Hepatocyte (in vitro differentiated cells): ENCODE data around the gene STATH. TPM values are rescaled to one million over a fixed set of nuclear protein-coding genes. Genes with fewer than 3 reads are reported as not detected.

Experiments
- DNase-seq: peaks from one replicate; pipeline ENCODE4 v3.0.0-alpha.2; 2016; ENCODE audit warnings: low spot score
- H2AFZ ChIP-seq: fragments of 200-600 bp; sonication (generic); 2 replicates; pipeline ENCODE4 v1.6.0; 2016; ENCODE audit warnings: antibody characterized with exemption, mild to moderate bottlenecking
- H3K27ac ChIP-seq: fragments of 200-600 bp; sonication (generic); 2 replicates; pipeline ENCODE4 v1.5.1; 2016; ENCODE audit warnings: mild to moderate bottlenecking
- H3K27me3 ChIP-seq: fragments of 200-600 bp; sonication (generic); 2 replicates; pipeline ENCODE4 v1.6.1; 2016
- H3K36me3 ChIP-seq: fragments of 200-600 bp; sonication (generic); replicated peaks from 2 replicates; pipeline ENCODE4 v1.5.1; 2016; ENCODE audit warnings: low read depth; ENCODE audit not compliant: insufficient read depth
- H3K4me1 ChIP-seq: fragments of 200-600 bp; sonication (generic); 2 replicates; pipeline ENCODE4 v1.5.1; 2016; ENCODE audit warnings: mild to moderate bottlenecking, moderate library complexity; ENCODE audit not compliant: insufficient read depth
- H3K4me2 ChIP-seq: fragments of 200-600 bp; sonication (generic); 2 replicates; pipeline ENCODE4 v1.6.0; 2016
- H3K4me3 ChIP-seq: fragments of 200-600 bp; sonication (generic); 2 replicates; pipeline ENCODE4 v1.5.1; 2016; ENCODE audit warnings: mild to moderate bottlenecking
- H3K79me2 ChIP-seq: fragments of 200-600 bp; sonication (generic); 2 replicates; pipeline ENCODE4 v1.6.0; 2017; ENCODE audit warnings: mild to moderate bottlenecking
- H3K9me2 ChIP-seq: fragments of 200-600 bp; sonication (generic); replicated peaks from 2 replicates; pipeline ENCODE4 v1.6.0; 2017; ENCODE audit warnings: mild to moderate bottlenecking; ENCODE audit not compliant: insufficient read depth
- H3K9me3 ChIP-seq: fragments of 200-600 bp; sonication (generic); 2 replicates; pipeline ENCODE4 v1.5.1; 2016; ENCODE audit warnings: low read depth, mild to moderate bottlenecking
- H4K20me1 ChIP-seq: fragments of 200-600 bp; sonication (generic); 2 replicates; pipeline ENCODE4 v1.6.0; 2016; ENCODE audit warnings: mild to moderate bottlenecking; ENCODE audit not compliant: insufficient read depth, poor library complexity, severe bottlenecking
- EZH2 ChIP-seq: fragments of 200-600 bp; sonication (generic); IDR thresholded peaks from 2 replicates; pipeline ENCODE4 v1.6.1; 2016; ENCODE audit warnings: antibody characterized with exemption, mild to moderate bottlenecking, borderline replicate concordance
- EZH2phosphoT487 ChIP-seq: fragments of 200-600 bp; sonication (generic); IDR thresholded peaks from one replicate; pipeline ENCODE4 v1.6.1; 2018; ENCODE audit warnings: antibody characterized with exemption, mild to moderate bottlenecking, low read depth, moderate library complexity; ENCODE audit not compliant: unreplicated experiment, severe bottlenecking
- WGBS: methylation state at CpG from one replicate; pipeline ENCODE4 v1.1.6; 2016; ENCODE audit warnings: low lambda C conversion rate; ENCODE audit errors: missing lambda C conversion rate; 5-methylcytosine and 5-hydroxymethylcytosine counted together
- polyA plus RNA-seq: library from polyadenylated mRNA; unstranded; fragments of >200 nt; fragmentation: Nextera tagmentation; extraction: Ambion mirVana; gene quantifications from 2 replicates; pipeline ENCODE4 v1.2.1, GENCODE V29; 2016
- total RNA-seq: library from RNA; depleted of rRNA; stranded (reverse); fragments of >200 nt; gene quantifications from 2 replicates; pipeline ENCODE4 v1.2.3, GENCODE V29; 2014
- TF ChIP-seq, protein P1 (sequence below): fragments of 200-600 bp; sonication (generic); IDR thresholded peaks from 2 replicates; pipeline ENCODE4 v1.5.1; 2016; ENCODE audit warnings: antibody characterized with exemption, mild to moderate bottlenecking; ENCODE audit not compliant: poor library complexity

STATH gene, protein sequence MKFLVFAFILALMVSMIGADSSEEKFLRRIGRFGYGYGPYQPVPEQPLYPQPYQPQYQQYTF
- total RNA-seq (not detected in 2 replicates), polyA plus RNA-seq (not detected in 2 replicates)

DNA sequence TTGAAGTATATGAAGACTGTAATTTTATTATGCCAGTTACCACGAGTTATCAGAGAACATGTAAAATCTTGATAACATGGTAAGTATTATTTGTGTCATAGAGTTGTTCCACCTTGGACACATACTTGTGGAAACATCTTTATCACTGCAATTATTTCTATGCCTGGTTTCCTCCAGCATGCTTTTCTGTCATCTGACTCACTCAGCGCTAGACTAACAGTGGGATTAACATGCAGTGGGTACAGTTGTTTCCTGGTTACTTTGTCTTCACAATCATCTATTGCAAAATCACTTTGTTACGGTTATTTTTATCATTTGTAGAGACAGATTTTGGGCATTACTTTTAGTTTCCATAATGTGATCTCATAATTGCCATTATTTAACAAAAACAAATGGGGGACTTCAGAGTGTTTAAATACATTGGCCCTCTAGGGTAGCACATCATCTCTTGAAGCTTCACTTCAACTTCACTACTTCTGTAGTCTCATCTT is at the start of gene STATH:
TSS of gene STATH (plus strand) at position 441 of the 491 bp plus-strand sequence. CDS start 2,472 bp downstream, outside the sequence.
- WGBS = 68% methylated on average over 3 of the region's 3 CpGs
- no peak for DNase-seq
- no peaks in the 10 kb centered on the region for H3K36me3 ChIP-seq
- H3K27ac ChIP-seq = no peak within 1 kb of the TSS
- H3K4me1 ChIP-seq = no peaks in the 10 kb centered on the region
- no peaks in the 10 kb centered on the region for H3K9me3 ChIP-seq
- no peak within 1 kb of the TSS for H2AFZ ChIP-seq
- TF ChIP-seq, protein P1, sequence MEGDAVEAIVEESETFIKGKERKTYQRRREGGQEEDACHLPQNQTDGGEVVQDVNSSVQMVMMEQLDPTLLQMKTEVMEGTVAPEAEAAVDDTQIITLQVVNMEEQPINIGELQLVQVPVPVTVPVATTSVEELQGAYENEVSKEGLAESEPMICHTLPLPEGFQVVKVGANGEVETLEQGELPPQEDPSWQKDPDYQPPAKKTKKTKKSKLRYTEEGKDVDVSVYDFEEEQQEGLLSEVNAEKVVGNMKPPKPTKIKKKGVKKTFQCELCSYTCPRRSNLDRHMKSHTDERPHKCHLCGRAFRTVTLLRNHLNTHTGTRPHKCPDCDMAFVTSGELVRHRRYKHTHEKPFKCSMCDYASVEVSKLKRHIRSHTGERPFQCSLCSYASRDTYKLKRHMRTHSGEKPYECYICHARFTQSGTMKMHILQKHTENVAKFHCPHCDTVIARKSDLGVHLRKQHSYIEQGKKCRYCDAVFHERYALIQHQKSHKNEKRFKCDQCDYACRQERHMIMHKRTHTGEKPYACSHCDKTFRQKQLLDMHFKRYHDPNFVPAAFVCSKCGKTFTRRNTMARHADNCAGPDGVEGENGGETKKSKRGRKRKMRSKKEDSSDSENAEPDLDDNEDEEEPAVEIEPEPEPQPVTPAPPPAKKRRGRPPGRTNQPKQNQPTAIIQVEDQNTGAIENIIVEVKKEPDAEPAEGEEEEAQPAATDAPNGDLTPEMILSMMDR = no peak
- TF ChIP-seq EZH2phosphoT487 (no peak), EZH2 (no peak)
- no peaks in the 10 kb centered on the region for H3K9me2 ChIP-seq
- no peak within 1 kb of the TSS for H3K4me3 ChIP-seq
- no peaks in the 10 kb centered on the region for H4K20me1 ChIP-seq
- no peaks in the 10 kb centered on the region for H3K79me2 ChIP-seq
- H3K27me3 ChIP-seq = no peaks in the 10 kb centered on the region
- H3K4me2 ChIP-seq = no peak within 1 kb of the TSS

DNA sequence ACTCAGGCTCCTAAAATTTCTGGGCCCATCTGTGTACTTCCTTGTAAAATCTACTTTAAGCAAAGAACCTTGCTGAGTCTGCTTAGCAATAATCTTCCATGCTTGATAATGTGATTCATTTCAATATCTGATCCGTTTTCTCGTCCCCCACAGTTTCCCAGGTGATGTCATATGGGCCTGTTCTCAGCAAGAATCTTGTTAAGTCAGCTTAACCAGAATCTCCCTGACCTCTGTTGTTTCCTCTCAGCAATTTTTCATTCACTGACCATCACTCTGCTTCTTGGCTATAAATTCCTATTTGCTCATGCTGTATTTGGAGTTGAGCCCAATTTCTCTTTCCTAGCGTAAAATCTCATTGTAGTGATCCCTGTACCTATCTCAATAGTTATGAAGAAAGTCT is 44.2 kb upstream of the STATH start:
- DNase-seq = no peak
- Histone ChIP-seq H3K36me3 (no peaks in the 10 kb centered on the region), H3K4me2 (no peak overlapping the region), H3K4me3 (no peak overlapping the region), H3K79me2 (no peaks in the 10 kb centered on the region), H3K27ac (no peak overlapping the region), H2AFZ (no peak overlapping the region), H3K9me3 (no peaks in the 10 kb centered on the region), H3K9me2 (no peaks in the 10 kb centered on the region), H3K27me3 (no peaks in the 10 kb centered on the region), H4K20me1 (no peaks in the 10 kb centered on the region), H3K4me1 (no peaks in the 10 kb centered on the region)
- TF ChIP-seq EZH2phosphoT487 (no peak), EZH2 (no peak)
- TF ChIP-seq, protein P1 = no peak
- WGBS = 83% methylated on average over 3 of the region's 3 CpGs

DNA sequence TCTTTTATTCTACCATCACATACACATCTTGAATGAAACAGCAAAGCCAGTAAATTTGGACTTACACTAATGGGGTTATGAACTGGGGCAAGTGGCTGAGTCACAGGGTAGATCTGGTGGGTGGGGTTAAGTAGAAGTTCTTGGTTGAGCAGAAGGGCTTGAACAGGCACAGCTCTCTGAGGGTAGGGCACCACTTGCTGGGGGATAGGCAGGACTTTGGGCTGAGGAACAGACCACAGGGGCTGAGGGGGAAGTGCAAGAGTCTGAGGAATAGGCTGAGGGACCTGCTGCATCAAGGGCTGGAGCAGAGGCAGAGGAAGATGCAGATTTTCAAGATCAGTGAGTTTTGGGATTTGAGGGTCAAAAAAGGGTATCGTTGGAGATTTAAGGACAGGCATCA is 38.6 kb upstream of the STATH start:
- Histone ChIP-seq H3K27ac (no peak overlapping the region), H3K27me3 (no peaks in the 10 kb centered on the region), H3K9me2 (no peaks in the 10 kb centered on the region), H3K79me2 (no peaks in the 10 kb centered on the region), H3K9me3 (no peaks in the 10 kb centered on the region), H3K4me3 (no peak overlapping the region), H3K4me1 (no peaks in the 10 kb centered on the region), H3K4me2 (no peak overlapping the region), H4K20me1 (no peaks in the 10 kb centered on the region), H3K36me3 (no peaks in the 10 kb centered on the region), H2AFZ (no peak overlapping the region)
- 89% methylated on average over 1 of the region's 1 CpG for WGBS
- no peak for DNase-seq
- TF ChIP-seq EZH2phosphoT487 = no peak
- TF ChIP-seq, protein P1 = no peak

DNA sequence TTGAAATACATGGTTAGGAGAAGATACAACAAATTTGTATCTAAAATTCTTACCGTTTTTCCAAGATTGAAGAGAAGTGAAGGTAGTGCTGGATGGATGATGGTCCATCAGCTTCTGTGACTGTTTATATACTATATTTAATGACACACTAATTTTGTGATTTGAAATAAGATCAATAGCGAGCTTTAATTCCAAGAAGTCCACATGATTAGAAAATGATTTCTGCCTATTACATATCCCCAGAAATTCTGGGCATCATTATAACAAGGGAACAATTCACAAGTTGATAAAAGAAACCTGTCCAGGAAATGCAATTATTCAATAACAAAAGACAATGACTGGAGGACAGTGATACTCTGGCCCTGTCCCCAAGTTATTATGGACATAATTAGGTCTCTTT is 30.1 kb upstream of the STATH start, which contains the start of gene CSN2:
TSS of gene CSN2 (minus strand) at position 101 of the 400 bp plus-strand sequence. CDS start 4,733 bp downstream, outside the sequence.
- Histone ChIP-seq H3K27me3 (no peaks in the 10 kb centered on the region), H4K20me1 (no peaks in the 10 kb centered on the region), H3K9me3 (no peaks in the 10 kb centered on the region), H3K27ac (no peak within 1 kb of the TSS), H3K36me3 (no peaks in the 10 kb centered on the region), H3K4me3 (no peak within 1 kb of the TSS), H3K4me1 (no peaks in the 10 kb centered on the region), H3K9me2 (no peaks in the 10 kb centered on the region), H2AFZ (no peak within 1 kb of the TSS), H3K4me2 (no peak within 1 kb of the TSS), H3K79me2 (no peaks in the 10 kb centered on the region)
- TF ChIP-seq EZH2 = no peak
- TF ChIP-seq EZH2phosphoT487 = no peak
- TF ChIP-seq, protein P1 = no peak
- DNase-seq = no peak
- WGBS = 96% methylated on average over 2 of the region's 2 CpGs
